HepG2 (cell line): ENCODE measurements around the gene IWS1. TPM values are rescaled to one million over a fixed set of nuclear protein-coding genes. Genes with fewer than 3 reads are reported as not detected.

Source experiments
- ARNT ChIP-seq: fragments of 450-650 bp; IDR thresholded peaks from 2 replicates; pipeline ENCODE4 v1.6.1; 2017
- GABPA ChIP-seq, 2 experiments: IDR thresholded peaks; 2 replicates each; pipeline ENCODE4 v1.6.1; 2011 to 2016; ENCODE audit warnings: low read depth in 2 of 2, low read length in 1 of 2, missing biosample characterization in 1 of 2, missing genetic modification characterization in 1 of 2
- GTF3A ChIP-seq: sonication (generic); formaldehyde crosslinking; conservative IDR thresholded peaks from 2 replicates; pipeline ENCODE4 v1.4.0; 2020; ENCODE audit warnings: mild to moderate bottlenecking, missing genetic modification reagents
- HNRNPUL1 ChIP-seq: fragments of 200-400 bp; formaldehyde crosslinking; IDR thresholded peaks from 2 replicates; pipeline ENCODE4 v1.6.1; 2017; ENCODE audit warnings: low read depth, mild to moderate bottlenecking, low read length, moderate library complexity
- KDM5B ChIP-seq: sonication (generic); formaldehyde crosslinking; IDR thresholded peaks from 2 replicates; pipeline ENCODE4 v1.4.0; 2020; ENCODE audit warnings: missing genetic modification reagents, mild to moderate bottlenecking, borderline replicate concordance
- PITX1 ChIP-seq: sonication (generic); formaldehyde crosslinking; IDR thresholded peaks from 2 replicates; pipeline ENCODE4 v1.5.1; 2020; ENCODE audit warnings: mild to moderate bottlenecking, missing genetic modification reagents
- RCOR2 ChIP-seq: IDR thresholded peaks from 2 replicates; pipeline ENCODE4 v1.6.1; 2016; ENCODE audit warnings: missing biosample characterization, missing genetic modification reagents
- REXO4 ChIP-seq: sonication (generic); formaldehyde crosslinking; IDR thresholded peaks from 2 replicates; pipeline ENCODE4 v1.8.0; 2022; ENCODE audit warnings: missing genetic modification reagents, mild to moderate bottlenecking, borderline replicate concordance
- SIN3B ChIP-seq: fragments of 150-350 bp; IDR thresholded peaks from 2 replicates; pipeline ENCODE4 v1.6.1; 2014; ENCODE audit warnings: low read length
- SIX4 ChIP-seq: sonication (generic); formaldehyde crosslinking; IDR thresholded peaks from 2 replicates; pipeline ENCODE4 v1.4.0; 2020; ENCODE audit warnings: missing genetic modification reagents
- SMAD3 ChIP-seq: sonication (generic); formaldehyde crosslinking; IDR thresholded peaks from 2 replicates; pipeline ENCODE4 v1.4.0; 2020; ENCODE audit warnings: missing genetic modification reagents
- SNAPC4 ChIP-seq: sonication (generic); formaldehyde crosslinking; IDR thresholded peaks from 2 replicates; pipeline ENCODE4 v1.4.0; 2020; ENCODE audit warnings: mild to moderate bottlenecking, missing genetic modification reagents
- SP2 ChIP-seq: sonication (generic); formaldehyde crosslinking; IDR thresholded peaks from 2 replicates; pipeline ENCODE4 v1.5.1; 2020; ENCODE audit warnings: mild to moderate bottlenecking, missing genetic modification reagents
- THAP11 ChIP-seq: IDR thresholded peaks from 2 replicates; pipeline ENCODE4 v1.6.1; 2016; ENCODE audit warnings: missing biosample characterization, missing genetic modification reagents
- ZBTB26 ChIP-seq: IDR thresholded peaks from 2 replicates; pipeline ENCODE4 v1.6.1; 2016; ENCODE audit warnings: missing compliant biosample characterization, missing genetic modification reagents, borderline replicate concordance
- ZFP36L2 ChIP-seq: sonication (generic); formaldehyde crosslinking; IDR thresholded peaks from 2 replicates; pipeline ENCODE4 v1.4.0; 2020; ENCODE audit warnings: missing genetic modification reagents
- ZNF253 ChIP-seq: sonication (generic); formaldehyde crosslinking; IDR thresholded peaks from 2 replicates; pipeline ENCODE4 v1.8.0; 2022; ENCODE audit warnings: mild to moderate bottlenecking, missing genetic modification reagents, borderline replicate concordance
- ZNF333 ChIP-seq: sonication (generic); formaldehyde crosslinking; IDR thresholded peaks from 2 replicates; pipeline ENCODE4 v1.4.0; 2020; ENCODE audit warnings: mild to moderate bottlenecking, missing genetic modification reagents, borderline replicate concordance
- ZNF546 ChIP-seq: sonication (generic); formaldehyde crosslinking; conservative IDR thresholded peaks from 2 replicates; pipeline ENCODE4 v1.8.1; 2023; ENCODE audit warnings: mild to moderate bottlenecking, missing genetic modification reagents
- ZNF674 ChIP-seq: sonication (generic); formaldehyde crosslinking; IDR thresholded peaks from 2 replicates; pipeline ENCODE4 v1.5.0; 2020; ENCODE audit warnings: low read depth, mild to moderate bottlenecking, missing genetic modification reagents
- ZNF724P ChIP-seq: sonication (generic); formaldehyde crosslinking; IDR thresholded peaks from 2 replicates; pipeline ENCODE4 v1.8.0; 2022; ENCODE audit warnings: missing genetic modification reagents, borderline replicate concordance
- ZNF816 ChIP-seq: sonication (generic); formaldehyde crosslinking; IDR thresholded peaks from 2 replicates; pipeline ENCODE4 v1.8.0; 2022; ENCODE audit warnings: missing genetic modification reagents, mild to moderate bottlenecking, borderline replicate concordance
- ZNF850 ChIP-seq: sonication (generic); formaldehyde crosslinking; conservative IDR thresholded peaks from 2 replicates; pipeline ENCODE4 v1.9.0; 2021; ENCODE audit warnings: mild to moderate bottlenecking, missing genetic modification reagents
- ZSCAN22 ChIP-seq: sonication (generic); formaldehyde crosslinking; IDR thresholded peaks from 2 replicates; pipeline ENCODE4 v1.4.0; 2020; ENCODE audit warnings: mild to moderate bottlenecking, missing genetic modification reagents
- ZSCAN29 ChIP-seq: sonication (generic); formaldehyde crosslinking; conservative IDR thresholded peaks from 2 replicates; pipeline ENCODE4 v1.4.0; 2020; ENCODE audit warnings: mild to moderate bottlenecking, missing genetic modification reagents
- polyA plus RNA-seq, 8 experiments: library from polyadenylated mRNA; depleted of rRNA in 3 of 8; stranded (reverse) in 7 of 8; unstranded in 1 of 8; fragments of >200 nt; fragmentation: Illumina TruSeq in 4 of 8; extraction: Trizol in 4 of 8; gene quantifications; 2 replicates each; pipeline versions ENCODE4 v1.2.1 to v1.2.3, GENCODE V29; 2011 to 2016; ENCODE audit warnings: low read depth in 4 of 8, missing spikeins in 1 of 8, mixed read lengths in 1 of 8; ENCODE audit not compliant: insufficient read depth in 1 of 8
- total RNA-seq, 5 experiments: library from RNA; depleted of rRNA; stranded (reverse); fragments of >200 nt; fragmentation: Illumina TruSeq; extraction: Trizol; gene quantifications; 2 replicates each; pipeline ENCODE4 v1.2.3, GENCODE V29; 2016; ENCODE audit warnings: low read depth in 1 of 5

The IWS1 gene
- total and polyA plus RNA-seq, 2 of the 13 experiments (the other 11 are each of a cell fraction or from before 2014, with no cell fraction given) = 28.9 to 62.3 TPM

GRCh38 chr2:127454595-127455565 is 71.4 kb downstream of the IWS1 start (continued):
- no peak for TF ChIP-seq ZNF674
- TF ChIP-seq SMAD3 (CRISPR knock-in tag) = peak; percentile 91; the same call in 1 of the 2 replicates
- TF ChIP-seq GTF3A = no peak
- TF ChIP-seq ZSCAN22 = peak; percentile 67; the same call in 1 of the 2 replicates
- TF ChIP-seq ARNT = no peak
- no peak; the same call in 1 of the 2 replicates for TF ChIP-seq ZNF546 (CRISPR knock-in tag)
- peak; percentile 83 for TF ChIP-seq THAP11 (CRISPR knock-in tag)
- TF ChIP-seq ZNF850 (CRISPR knock-in tag) = no peak
- no peak for TF ChIP-seq ZNF253
- TF ChIP-seq GABPA (IDR thresholded peaks at IDR 0.05; ENCODE audit: low read depth, low read length) = no peak
- peak; percentile 71 for TF ChIP-seq GABPA (CRISPR knock-in tag; IDR thresholded peaks at IDR 0.05; ENCODE audit: low read depth)
- TF ChIP-seq ZNF724P (CRISPR knock-in tag) = peak; percentile 69; the same call in 1 of the 2 replicates
- peak; percentile 75; the same call in 1 of the 2 replicates for TF ChIP-seq SNAPC4 (CRISPR knock-in tag)
- no peak for TF ChIP-seq SIN3B
- peak; percentile 89 for TF ChIP-seq RCOR2 (CRISPR knock-in tag)
- peak; percentile 94 for TF ChIP-seq ZSCAN29 (CRISPR knock-in tag)
- peak; percentile 99 for TF ChIP-seq SIX4 (CRISPR knock-in tag)
- peak; percentile 78; the same call in 1 of the 2 replicates for TF ChIP-seq ZBTB26 (CRISPR knock-in tag)
- TF ChIP-seq REXO4 (CRISPR knock-in tag) = no peak
- TF ChIP-seq ZFP36L2 (CRISPR knock-in tag) = peak; percentile 93; the same call in 1 of the 2 replicates
- peak; percentile 86; the same call in 1 of the 2 replicates for TF ChIP-seq ZNF816 (CRISPR knock-in tag)
- no peak for TF ChIP-seq HNRNPUL1
- peak; percentile 99 for TF ChIP-seq PITX1 (CRISPR knock-in tag)
- peak; percentile 33; the same call in 1 of the 2 replicates for TF ChIP-seq ZNF333 (CRISPR knock-in tag)
- TF ChIP-seq KDM5B (CRISPR knock-in tag) = peak; percentile 81
- no peak for TF ChIP-seq SP2 (CRISPR knock-in tag)
